HG03039 (cell line): Measurements from ENCODE around the gene LENG1.

Source experiments
- ATAC-seq: cut with Tn5 transposase; IDR thresholded peaks from one replicate; pipeline ENCODE4 v1.9.1; 2021; ENCODE audit warnings: mild to moderate bottlenecking, moderate library complexity; ENCODE audit not compliant: unreplicated experiment

The LENG1 gene

DNA sequence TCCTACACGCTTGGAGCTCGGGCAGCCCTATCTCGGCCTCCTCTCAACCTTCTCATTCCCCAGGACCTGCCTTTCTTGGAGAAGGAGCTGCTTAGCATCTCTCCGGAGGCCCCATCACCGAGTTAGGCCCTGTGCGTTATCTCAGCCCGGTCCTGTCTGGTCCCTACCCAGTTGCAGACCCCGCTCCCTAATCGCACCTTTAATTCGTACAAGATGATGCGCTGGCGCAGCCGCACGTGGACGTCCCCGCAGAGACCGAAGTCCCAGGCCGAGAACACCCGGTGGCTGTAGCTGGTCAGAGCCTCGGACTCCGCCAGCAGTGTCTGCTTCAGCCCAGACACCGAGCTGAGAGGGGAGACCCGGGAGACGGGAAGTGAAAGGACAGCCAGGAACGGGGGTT, 5.7 kb upstream of the LENG1 start:
- no peak for ATAC-seq

DNA sequence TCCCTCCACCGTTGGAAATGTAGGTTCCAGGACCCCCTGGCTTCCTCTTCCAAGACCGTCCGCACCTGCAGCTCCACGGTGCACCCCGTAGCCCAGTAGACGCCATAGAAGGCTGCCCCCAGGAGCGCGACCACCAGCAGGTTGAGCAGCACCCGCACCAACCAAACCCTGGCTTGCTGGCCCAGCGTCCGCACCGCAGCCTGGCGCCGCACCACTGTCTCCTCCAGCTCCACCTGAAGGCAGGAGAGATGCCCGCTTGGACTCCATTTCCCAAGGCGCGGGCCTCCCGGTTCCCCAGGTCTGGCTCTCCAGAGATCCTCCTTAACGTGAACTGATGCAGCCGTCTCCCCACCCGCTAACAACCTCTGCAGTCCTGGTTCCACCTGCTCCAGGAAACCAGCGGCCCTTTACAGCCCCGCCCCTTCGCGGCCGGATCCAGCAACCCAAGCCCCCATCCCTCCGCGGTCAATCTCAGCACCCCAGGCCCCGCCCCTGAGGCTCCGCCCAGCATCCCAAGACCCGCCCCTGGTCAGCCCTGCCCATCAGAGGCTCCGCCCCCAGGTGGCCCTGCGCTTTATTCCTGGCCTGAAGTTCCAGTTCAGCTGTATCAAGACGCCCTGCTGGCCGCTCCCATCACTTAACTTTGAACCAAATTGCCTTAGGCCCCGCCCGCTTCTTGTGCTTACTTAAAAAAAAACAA, 5.0 kb upstream of the LENG1 start:
- ATAC-seq: no peak

DNA sequence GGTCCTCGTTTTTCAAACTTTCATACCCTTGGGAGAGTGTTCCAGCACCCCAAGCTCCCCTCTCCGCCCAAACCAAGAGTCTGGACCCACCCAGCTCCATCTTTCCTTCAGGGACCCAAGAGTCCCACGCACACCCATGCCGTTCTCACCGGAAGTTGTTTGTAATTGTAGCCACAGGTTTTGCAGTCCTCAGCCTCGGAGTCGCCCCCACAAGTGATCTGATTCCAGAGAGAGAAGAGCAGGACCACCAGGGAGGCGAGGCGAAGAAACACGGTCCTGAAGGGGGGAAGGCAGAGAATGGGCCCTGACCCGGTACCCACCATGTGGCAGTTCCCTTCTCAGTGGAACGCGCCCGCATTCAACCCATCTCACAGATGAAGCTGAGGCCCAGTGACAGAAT, 3.4 kb upstream of the LENG1 start:
- no peak for ATAC-seq

DNA sequence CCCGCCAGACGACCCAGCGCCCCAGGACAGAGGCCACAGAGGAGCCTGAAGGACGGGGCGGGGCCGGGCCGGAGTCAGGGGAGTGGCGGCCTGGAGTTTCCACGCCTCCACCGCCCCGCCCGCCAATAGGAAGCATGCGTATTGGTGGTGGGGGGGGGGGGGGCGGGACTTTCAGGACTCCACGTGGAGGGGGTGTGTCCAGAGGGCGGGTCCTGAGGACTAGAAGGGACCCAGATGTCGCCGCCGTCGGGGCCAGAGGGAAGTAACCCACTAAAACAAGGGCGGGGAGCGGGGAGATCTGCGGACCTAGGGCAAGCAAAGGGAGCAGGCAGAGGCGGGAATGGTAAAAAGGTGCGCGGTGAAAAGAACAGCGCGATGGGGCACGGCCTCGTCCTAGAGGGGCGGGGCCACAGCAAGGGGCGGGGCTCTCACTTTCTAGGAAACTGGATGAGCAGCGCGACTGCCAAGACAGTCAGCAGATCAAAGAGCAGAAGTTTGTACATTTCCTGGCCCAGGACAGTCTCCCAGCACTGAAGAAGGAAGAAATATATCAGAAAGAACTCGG, 2.8 kb upstream of the LENG1 start:
- ATAC-seq: no peak

DNA sequence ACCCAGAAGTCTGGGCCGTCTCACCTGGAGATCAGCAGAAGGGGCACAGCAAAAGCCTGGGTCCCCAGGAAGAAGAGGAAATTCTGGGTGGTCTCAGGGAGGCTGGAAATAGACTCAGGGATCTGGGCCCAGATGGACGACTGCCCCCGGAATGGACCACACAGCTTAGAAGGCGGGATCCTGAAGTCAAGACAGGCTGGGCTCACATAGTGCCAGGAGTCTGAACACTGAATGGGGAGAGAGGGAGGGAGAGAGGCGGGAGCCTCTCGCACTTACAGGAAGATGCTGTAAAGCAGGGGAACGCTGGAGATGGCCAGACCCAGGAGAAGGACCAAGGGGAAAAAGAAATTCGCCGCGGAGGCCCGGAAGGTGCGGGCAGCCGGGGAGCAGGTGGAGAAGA, 1.3 kb upstream of the LENG1 start:
- no peak for ATAC-seq

DNA sequence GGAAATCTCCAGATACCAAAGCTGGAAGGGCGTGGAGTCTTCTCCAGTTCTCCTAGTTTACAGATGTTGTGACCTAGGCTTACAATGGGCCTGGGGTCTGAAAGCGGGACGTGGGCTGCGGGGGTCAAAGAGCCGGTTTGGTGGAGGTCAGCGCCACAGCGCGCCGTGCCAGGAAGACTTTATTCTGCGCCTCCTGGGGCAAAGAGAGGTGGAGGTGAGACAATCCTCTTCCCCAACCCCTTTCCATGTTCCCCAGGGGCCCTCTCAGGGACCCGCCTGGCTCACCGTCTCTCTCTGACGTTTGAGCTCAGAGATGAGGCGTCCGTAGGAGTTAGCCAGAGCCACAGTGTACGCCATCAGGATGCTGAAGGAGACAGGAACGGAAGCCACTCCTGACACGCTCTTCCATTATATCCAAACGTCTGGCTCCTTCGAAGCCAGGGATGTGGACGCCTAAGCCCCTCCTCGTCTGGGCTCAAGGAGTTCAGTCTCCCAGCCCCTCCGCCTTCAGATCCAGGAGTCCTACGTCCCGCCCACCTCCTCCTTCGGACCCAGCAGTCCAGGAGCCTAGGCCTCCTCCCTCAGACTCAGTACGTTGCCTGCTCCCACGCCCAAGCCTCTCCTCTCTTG, 776 bp upstream of the LENG1 start:
- ATAC-seq: no peak

DNA sequence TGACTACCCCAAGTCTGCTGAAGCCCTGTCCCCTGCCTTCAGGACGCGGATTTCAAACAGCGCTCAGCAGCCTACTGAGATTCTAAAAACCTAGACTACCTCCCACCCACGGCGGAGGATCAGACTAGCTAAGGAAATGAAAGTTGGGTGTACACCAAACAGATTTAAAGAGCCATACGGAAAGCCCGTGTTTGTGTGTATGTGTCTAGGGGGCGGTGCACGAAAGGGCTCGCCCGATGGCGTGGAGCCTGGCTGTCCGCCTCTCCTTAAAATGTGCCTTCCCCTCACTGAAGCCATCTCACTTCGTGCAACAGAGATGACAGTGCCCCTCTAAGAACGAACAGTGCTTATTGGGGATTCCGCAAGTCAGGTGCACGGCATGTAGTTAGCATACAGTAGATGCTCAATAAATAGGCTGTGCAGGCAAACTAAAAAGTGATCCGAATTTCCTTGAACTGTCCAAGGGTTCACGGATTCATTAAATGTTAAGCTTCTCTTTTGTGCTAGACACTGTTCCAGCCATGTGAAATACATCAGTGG, 639 bp downstream of the LENG1 start:
- ATAC-seq: no peak

DNA sequence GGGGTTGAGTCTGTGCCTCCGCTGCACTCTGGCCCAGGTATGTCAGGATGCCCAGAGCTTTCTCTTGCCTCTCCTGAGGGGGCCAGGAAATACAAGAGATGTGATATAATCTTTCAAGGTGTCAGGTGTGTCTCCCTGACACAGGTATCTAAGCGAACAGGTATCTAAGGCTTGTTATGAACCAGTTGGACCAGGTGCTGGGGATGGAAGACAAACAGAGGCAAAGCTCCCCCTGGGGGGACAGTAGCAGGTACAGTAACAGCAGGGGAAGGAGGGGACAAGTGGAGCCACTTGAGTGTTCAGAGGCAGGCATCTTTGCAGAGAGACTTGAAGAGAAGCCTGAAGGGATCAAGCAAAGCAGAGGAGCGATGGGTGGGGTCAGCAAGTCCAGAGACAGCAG, 2.6 kb downstream of the LENG1 start:
- no peak for ATAC-seq

DNA sequence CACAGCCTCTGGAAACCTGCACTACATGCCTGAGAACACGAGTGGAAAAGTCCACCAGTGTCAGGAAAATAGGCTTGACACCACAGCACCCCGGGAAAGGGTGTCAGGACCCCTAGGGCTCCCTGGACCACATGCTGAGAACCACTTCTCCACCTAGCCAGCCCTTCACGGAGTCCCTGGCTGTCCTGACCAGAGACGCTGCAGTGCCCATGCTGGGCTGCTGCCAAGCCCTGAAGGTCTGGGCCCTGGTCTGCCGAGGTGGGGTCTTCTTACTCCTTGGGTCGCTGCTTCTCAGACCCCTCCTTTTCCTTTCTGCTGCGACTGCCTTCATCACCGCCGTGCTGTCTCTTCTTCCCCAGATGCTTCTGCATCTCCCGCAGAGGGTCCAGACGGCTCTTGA, 3.0 kb downstream of the LENG1 start:
- ATAC-seq: no peak

DNA sequence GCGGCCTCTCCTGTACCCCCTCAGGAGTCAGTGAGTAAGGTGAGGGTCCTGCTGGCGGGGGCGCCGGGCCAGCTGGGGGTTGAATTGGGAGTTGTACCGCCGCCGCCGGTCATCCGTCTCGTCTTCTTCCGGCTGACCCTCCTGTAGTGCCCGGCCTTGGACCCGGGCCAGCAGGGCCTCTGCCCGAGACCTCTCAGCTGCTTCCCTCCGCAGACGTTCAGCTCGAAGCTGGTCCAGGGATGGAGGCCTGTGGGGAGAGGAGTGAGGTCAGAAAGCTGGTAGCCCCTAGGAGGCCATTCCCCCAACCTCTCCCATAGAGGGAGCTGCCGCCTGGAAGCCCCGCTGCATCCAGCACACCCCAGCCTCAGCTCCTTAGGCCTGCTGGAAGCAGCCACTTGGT, 3.8 kb downstream of the LENG1 start:
- ATAC-seq: no peak

DNA sequence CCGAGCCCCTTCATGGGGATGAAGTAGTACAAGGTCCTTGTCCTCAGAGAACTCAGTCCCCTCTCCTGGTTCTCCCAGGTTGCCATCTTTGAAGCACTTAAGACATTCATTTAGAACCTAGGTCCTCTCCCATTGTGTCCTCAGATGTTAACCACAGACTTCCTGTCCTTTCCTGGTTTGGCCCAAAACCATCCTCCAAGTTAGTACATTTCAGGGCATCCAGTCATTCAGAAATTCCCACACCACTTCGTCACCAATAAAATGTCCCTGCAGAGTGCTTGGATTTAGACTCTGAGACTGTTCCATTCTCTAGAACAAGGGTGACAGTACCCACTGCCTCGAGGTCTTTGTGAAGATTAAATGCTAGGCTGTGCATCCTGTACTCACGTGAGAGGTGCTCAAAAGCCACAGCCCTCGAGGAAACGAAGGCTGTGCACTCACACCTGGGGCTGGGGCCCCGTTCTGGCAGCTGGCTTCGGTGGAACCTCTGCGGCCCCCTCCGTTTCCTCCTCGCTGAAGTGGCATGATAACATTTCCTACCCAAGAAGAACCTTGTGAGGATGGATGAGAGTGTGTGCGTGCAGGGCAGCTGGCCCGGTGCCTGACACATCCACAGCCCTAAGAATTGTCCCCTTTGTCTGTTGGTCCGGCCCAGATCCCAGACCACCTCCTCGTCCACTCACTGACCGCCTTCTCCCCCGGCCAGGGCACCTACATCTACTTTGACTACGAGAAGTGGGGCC, 4.7 kb downstream of the LENG1 start:
- ATAC-seq: no peak

DNA sequence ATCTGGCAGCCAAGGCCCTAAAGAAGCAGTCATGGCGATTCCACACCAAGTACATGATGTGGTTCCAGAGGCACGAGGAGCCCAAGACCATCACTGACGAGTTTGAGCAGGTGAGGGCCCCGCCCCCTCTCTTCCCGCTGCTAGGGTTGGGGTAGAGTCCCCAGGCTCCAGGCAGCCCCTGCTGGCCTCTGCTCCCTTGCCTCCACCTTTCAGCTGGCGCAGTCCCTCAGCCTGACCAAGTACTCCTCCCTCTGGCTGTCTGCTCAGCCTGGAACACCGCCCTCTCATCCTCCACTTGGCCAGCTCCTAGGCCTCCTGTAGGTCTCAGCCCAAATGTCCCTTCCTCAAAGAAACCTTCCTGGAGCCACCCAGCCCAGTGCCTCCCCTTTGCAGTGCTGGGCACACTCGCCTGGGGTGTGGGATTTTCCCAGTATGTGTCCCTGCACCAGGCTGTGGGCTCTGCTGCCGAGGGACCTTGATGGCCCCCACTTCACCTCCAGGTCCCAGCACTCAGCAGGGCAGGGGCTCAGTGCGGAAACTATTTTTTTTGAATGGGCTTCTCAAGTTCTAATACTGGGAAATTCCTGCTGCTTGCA, 5.7 kb downstream of the LENG1 start:
- ATAC-seq: no peak

DNA sequence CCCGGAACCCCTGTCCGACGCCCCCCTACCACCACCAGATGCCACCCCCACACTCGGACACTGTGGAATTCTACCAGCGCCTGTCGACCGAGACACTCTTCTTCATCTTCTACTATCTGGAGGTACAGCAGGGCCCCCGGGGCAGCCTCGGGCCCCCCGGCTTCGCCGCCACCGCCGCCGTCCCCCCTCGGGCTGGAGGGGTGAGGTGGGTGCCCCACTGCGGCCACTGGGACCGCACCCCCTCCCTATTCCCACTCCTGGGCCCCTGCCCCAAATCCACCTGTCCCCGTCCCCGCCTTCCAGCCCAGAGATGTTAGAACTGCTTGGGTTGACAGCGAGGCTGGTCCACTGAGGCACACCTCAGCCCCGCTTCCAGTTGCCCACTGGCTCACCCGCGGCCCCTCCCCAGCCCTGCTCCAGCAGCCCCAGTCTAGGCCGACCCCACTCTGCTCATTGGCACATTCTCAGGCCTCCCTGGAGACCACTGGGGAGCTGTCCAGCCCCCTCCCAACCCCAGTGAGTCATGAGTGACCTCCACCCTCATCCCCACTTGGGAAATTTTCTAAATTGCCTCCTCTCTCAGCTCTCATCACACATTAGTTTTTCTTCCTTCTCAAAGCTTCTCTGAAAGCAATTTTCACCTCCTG, 6.5 kb downstream of the LENG1 start:
- ATAC-seq: no peak

DNA sequence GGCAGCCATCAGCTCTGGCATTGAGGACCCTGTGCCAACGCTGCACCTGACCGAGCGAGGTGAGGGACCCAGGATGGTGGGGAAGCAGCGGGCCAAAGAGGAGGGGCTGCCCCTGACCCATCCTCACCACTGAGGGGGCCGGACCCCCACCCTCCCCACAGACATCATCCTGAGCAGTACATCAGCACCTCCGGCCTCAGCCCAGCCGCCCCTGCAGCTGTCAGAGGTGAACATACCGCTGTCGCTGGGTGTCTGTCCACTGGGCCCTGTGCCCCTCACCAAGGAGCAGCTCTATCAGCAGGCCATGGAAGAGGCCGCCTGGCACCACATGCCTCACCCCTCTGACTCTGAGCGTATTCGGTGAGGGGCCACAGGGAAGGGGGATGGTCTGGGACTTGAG, 7.3 kb downstream of the LENG1 start:
- no peak for ATAC-seq

DNA sequence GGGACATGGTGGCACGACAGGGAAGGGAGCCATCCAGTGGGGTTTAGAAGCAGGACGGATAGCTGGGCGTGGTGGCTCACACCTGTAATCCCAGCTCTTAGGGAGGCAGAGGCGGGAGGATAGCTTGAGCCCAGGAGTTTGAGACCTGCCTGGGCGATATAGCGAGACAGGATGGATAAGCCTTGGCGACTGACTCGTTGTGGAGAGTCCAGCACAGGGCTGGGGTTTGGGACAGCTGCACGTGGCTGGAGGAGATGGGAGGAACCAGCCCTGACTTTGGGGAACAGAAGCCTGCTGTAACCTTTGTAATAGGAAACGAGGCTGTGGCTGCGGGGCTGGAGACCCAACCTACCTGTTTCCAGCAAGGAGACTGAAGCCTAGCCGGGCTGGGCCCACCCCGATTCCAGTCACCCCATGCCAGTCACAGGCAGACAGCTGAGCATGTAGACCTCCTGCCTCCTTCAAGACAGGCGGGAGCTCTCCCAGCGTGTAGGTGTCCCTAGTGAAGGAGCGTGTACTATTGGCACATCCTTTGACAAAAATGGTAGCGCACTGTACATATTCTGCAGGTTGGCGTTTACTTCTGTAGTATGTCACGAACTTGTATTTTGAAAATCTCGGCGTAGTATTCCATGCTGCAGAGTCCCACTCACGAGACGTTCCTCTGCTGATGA, 8.0 kb downstream of the LENG1 start:
- ATAC-seq: no peak

DNA sequence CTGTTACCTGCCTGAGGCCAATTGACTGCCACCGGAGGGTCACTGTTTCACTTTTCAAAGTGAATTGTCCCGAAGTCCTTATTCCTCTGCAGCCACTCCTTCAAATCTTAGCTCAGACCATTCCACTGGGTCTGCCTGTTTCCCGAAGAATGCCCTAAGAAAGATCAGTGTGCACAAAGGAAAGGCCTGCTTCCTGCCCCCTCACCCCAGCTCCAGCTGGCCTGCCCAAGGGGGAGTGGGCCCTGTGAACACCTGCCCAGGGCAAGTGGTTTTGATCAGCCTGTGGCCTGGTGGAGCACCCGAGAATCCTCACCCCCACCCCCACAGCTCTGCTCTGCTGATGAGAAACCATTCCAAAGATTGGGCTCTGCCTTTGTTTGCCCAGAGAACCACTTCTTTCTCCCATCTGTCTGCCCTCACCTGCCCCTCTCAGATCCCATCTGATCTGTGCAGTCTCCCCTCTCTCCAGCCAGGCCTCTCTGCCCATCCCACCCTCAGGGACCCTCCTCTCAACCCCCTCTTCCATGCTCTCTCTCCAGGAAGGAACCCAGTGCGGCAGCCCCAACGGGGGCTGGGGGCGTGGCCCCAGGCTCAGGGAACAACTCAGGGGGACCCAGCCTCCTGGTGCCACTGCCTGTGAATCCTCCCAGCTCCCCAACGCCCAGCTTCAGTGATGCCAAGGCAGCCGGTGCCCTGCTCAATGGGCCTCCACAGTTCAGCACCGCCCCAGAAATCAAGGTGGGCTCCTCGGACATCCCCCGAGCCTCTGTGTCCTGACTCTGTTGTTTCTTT, 10.3 kb downstream of the LENG1 start:
- no peak for ATAC-seq

DNA sequence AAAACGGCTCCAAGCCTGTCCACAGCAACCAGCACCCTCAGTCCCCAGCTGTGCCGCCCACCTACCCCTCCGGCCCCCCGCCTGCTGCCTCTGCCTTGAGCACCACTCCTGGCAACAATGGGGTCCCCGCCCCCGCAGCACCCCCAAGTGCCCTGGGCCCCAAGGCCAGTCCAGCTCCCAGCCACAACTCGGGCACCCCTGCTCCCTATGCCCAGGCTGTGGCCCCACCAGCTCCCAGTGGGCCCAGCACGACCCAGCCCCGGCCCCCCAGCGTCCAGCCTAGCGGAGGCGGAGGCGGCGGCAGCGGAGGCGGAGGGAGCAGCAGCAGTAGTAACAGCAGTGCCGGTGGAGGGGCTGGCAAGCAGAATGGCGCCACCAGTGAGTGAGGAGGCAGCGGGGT, 11.4 kb downstream of the LENG1 start:
- no peak for ATAC-seq

DNA sequence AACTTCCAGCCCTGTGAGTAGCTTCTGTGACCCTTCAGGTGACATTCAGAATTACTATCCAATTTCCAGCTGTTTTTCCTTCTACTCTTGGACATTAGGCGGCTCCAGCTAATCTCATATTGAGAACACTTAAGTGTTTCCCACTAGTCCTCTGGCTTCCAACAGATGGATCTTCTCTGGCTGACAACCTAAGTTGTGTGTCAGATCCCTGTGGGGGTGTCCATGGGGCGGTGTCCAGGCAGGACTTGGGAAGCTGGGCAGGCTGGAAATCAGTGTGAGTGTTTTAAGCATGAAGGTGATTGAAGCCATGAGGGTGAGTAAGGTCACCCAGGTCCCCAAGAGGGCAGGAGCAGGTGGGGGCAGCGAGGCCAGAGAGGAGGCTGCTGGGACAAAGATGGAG, 11.8 kb downstream of the LENG1 start:
- ATAC-seq: no peak

DNA sequence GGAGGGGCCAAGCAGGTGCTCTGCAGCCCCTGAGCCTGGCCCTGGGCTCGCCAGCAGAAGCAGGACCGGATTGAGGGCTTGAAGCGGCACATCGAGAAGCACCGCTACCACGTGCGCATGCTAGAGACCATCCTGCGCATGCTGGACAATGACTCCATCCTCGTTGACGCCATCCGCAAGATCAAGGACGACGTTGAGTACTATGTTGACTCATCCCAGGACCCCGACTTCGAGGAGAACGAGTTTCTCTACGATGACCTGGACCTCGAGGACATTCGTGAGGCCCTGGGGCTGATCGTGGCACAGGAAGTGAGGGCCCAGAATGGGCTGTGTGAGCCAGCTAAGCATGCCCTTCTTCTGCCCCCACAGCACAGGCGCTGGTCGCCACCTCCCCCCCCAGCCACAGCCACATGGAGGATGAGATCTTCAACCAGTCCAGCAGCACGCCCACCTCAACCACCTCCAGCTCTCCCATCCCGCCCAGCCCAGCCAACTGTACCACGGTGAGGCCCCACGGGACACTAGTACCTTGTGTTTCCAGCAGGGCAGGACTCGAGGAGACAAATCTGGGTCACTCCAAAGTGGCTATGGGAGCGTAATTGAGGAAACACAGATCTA, 13.9 kb downstream of the LENG1 start:
- ATAC-seq: no peak
